ENCODE measurements around the gene DGKB.

The DGKB gene

GRCh38 chr7:14931511-14932215 lies 29.1 kb upstream of the DGKB start:
- no peak overlapping the region for H3K4me3 Mint-ChIP-seq
- H3K27ac Mint-ChIP-seq: no peak overlapping the region
- H3K27me3 Mint-ChIP-seq (ENCODE audit: low read depth): no peaks in the 10 kb centered on the region
- H3K4me1 Mint-ChIP-seq: peaks cover 9% of the 10 kb centered on the region
- no peak for TF ChIP-seq CTCF (IDR thresholded peaks at IDR 0.05; ENCODE audit: unreplicated experiment in 3 of 3)
- no peaks in the 10 kb centered on the region for H3K9me3 Mint-ChIP-seq
- H3K36me3 Mint-ChIP-seq (ENCODE audit: low read depth): no peaks in the 10 kb centered on the region

GRCh38 chr7:14924398-14924797 lies 21.8 kb upstream of the DGKB start:
- H3K27ac Mint-ChIP-seq: no peak overlapping the region
- H3K4me1 Mint-ChIP-seq: no peaks in the 10 kb centered on the region
- no peaks in the 10 kb centered on the region for H3K36me3 Mint-ChIP-seq (ENCODE audit: low read depth)
- TF ChIP-seq CTCF (IDR thresholded peaks at IDR 0.05; ENCODE audit: unreplicated experiment in 3 of 3): no peak
- no peaks in the 10 kb centered on the region for H3K27me3 Mint-ChIP-seq (ENCODE audit: low read depth)
- H3K4me3 Mint-ChIP-seq: no peak overlapping the region
- H3K9me3 Mint-ChIP-seq: peaks cover 2% of the 10 kb centered on the region

- H3K36me3 Mint-ChIP-seq (ENCODE audit: low read depth): no peaks in the 10 kb centered on the region
- H3K4me1 Mint-ChIP-seq: no peaks in the 10 kb centered on the region
- no peak overlapping the region for H3K4me3 Mint-ChIP-seq
- peaks cover 5% of the 10 kb centered on the region for H3K9me3 Mint-ChIP-seq
- no peak overlapping the region for H3K27ac Mint-ChIP-seq
- no peak for TF ChIP-seq CTCF (IDR thresholded peaks at IDR 0.05; ENCODE audit: unreplicated experiment in 3 of 3)
- no peaks in the 10 kb centered on the region for H3K27me3 Mint-ChIP-seq (ENCODE audit: low read depth)
Measured at GRCh38 chr7:14911077-14911476, 8.5 kb upstream of the DGKB start.

GRCh38 chr7:14908697-14909096 lies 6.1 kb upstream of the DGKB start:
- Mint-ChIP-seq H3K27ac (no peak overlapping the region), H3K36me3 (ENCODE audit: low read depth) (no peaks in the 10 kb centered on the region), H3K4me3 (no peak overlapping the region), H3K27me3 (ENCODE audit: low read depth) (no peaks in the 10 kb centered on the region), H3K9me3 (no peaks in the 10 kb centered on the region), H3K4me1 (no peaks in the 10 kb centered on the region)
- TF ChIP-seq CTCF (IDR thresholded peaks at IDR 0.05; ENCODE audit: unreplicated experiment in 3 of 3): no peak

GRCh38 chr7:14905764-14906163 lies 3.2 kb upstream of the DGKB start:
- Mint-ChIP-seq H3K4me3 (no peak overlapping the region), H3K9me3 (no peaks in the 10 kb centered on the region), H3K27ac (no peak overlapping the region), H3K36me3 (ENCODE audit: low read depth) (no peaks in the 10 kb centered on the region), H3K27me3 (ENCODE audit: low read depth) (peaks cover 3% of the 10 kb centered on the region), H3K4me1 (peaks cover 3% of the 10 kb centered on the region)
- no peak for TF ChIP-seq CTCF (IDR thresholded peaks at IDR 0.05; ENCODE audit: unreplicated experiment in 3 of 3)

DNA sequence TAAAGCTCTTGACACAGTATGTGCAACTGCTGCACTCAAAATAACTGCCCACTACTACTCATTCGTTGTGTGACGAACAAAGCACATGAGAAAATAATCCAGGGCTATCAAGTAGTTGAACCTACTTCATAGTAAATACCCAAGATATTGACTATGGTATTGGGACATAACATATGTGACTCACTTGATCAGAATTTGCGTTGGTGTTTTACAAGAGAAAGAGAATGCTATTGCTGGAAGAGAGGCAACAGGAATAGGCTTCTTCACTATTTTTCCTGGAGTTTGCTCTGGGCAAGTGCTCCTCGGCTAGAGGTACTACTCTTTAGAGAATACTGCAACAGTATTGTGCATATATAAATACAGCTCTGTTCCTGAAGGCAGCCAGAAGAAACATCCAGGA lies 2.5 kb downstream of the DGKB start:
- peaks cover 11% of the 10 kb centered on the region for H3K4me1 Mint-ChIP-seq
- peak overlapping the region in 1 of 3 experiments; percentile 20 for H3K27ac Mint-ChIP-seq
- TF ChIP-seq CTCF (IDR thresholded peaks at IDR 0.05; ENCODE audit: unreplicated experiment in 3 of 3): no peak
- H3K36me3 Mint-ChIP-seq (ENCODE audit: low read depth): no peaks in the 10 kb centered on the region
- peak overlapping the region in 2 of 3 experiments; percentile 15 to 40 for H3K4me3 Mint-ChIP-seq
- H3K27me3 Mint-ChIP-seq (ENCODE audit: low read depth): peaks cover 3% of the 10 kb centered on the region
- no peaks in the 10 kb centered on the region for H3K9me3 Mint-ChIP-seq

Data from nephron (organoid).